Heart left ventricle (tissue), 16 donors: ENCODE measurements around the gene NUMB. TPM values are rescaled to one million over a fixed set of nuclear protein-coding genes. Genes with fewer than 3 reads are reported as not detected.
A peak's percentile ranks its signal among the peaks of the same experiment; 100 is the strongest.

ENCODE experiments used
- ATAC-seq, 4 donors: fragments of 200-7000 bp; cut with Tn5 transposase; one replicate each; pipeline ENCODE4 v1.9.1; 2020 to 2022; ENCODE audit warnings: moderate library complexity in 4 of 4, mild to moderate bottlenecking in 3 of 4, moderate number of reproducible peaks in 1 of 4
- DNase-seq, 5 donors: peaks; one replicate each; pipeline ENCODE4 v3.0.0-alpha.2; 2020
- H3K27ac ChIP-seq, 12 donors: fragments of 200-600 bp; sonication (generic) in 4 of 12; one replicate each; pipeline versions ENCODE4 v1.5.0 to v1.8.0; 2016 to 2022; ENCODE audit warnings: mild to moderate bottlenecking in 2 of 12
- H3K27me3 ChIP-seq, 9 donors: fragments of 200-600 bp; sonication (generic) in 2 of 9; one replicate each; pipeline versions ENCODE4 v1.5.1 to v1.8.0; 2016 to 2022; ENCODE audit warnings: mild to moderate bottlenecking in 3 of 9
- H3K36me3 ChIP-seq, 9 donors: fragments of 200-600 bp; sonication (generic) in 2 of 9; one replicate each; pipeline versions ENCODE4 v1.5.0 to v1.8.0; 2018 to 2022; ENCODE audit warnings: mild to moderate bottlenecking in 2 of 9
- H3K4me1 ChIP-seq, 12 donors: fragments of 200-600 bp; sonication (generic) in 4 of 12; one replicate each; pipeline versions ENCODE4 v1.5.0 to v1.8.0; 2016 to 2022; ENCODE audit warnings: mild to moderate bottlenecking in 3 of 12
- H3K4me3 ChIP-seq, 12 donors: fragments of 200-600 bp; sonication (generic) in 4 of 12; one replicate each; pipeline versions ENCODE4 v1.5.0 to v1.8.0; 2017 to 2022; ENCODE audit warnings: mild to moderate bottlenecking in 9 of 12, moderate library complexity in 4 of 12
- H3K9me3 ChIP-seq, 12 donors: fragments of 200-600 bp; sonication (generic) in 4 of 12; one replicate each; pipeline versions ENCODE4 v1.5.0 to v1.8.0; 2016 to 2022; ENCODE audit warnings: mild to moderate bottlenecking in 1 of 12
- CTCF ChIP-seq, 12 donors: fragments of 200-600 bp; sonication (generic) in 4 of 12; IDR thresholded peaks; one replicate each; pipeline versions ENCODE4 v1.5.0 to v1.8.0; 2018 to 2022; ENCODE audit warnings: antibody characterized with exemption in 12 of 12, mild to moderate bottlenecking in 5 of 12
- POLR2A ChIP-seq, 2 donors: fragments of 450-650 bp; IDR thresholded peaks; one replicate each; pipeline ENCODE4 v1.6.1; 2017; ENCODE audit warnings: antibody characterized with exemption in 2 of 2, mild to moderate bottlenecking in 2 of 2, moderate library complexity in 2 of 2
- WGBS, 4 donors: extraction: QIAGEN DNeasy Blood & Tissue Kit in 2 of 4; methylation state at CpG; one replicate each; pipeline versions ENCODE4 v1.1.5 to v1.1.7; 2013 to 2018; 5-methylcytosine and 5-hydroxymethylcytosine counted together
- intact Hi-C, 10 donors: fragments of 100-400 bp; cut with DNase I; formaldehyde crosslinking; loops; one replicate each; pipeline versions ENCODE4 v1.11.1 to v1.14.2; 2022
- polyA plus RNA-seq, 2 donors: library from polyadenylated mRNA; stranded (reverse); fragments of 200-250 nt; gene quantifications; one replicate each; pipeline ENCODE4 v1.2.3, GENCODE V29; 2013
- total RNA-seq, 9 donors: library from RNA; depleted of rRNA in 2 of 9; stranded (reverse); fragments of >200 nt in 2 of 9; fragmentation: NEBNext Ultra II Directional in 3 of 9; extraction: Animal tissue kit (Norgen Biotek cat#: 25700) in 3 of 9; gene quantifications; one replicate each; pipeline versions ENCODE4 v1.1.0 to v1.2.4, GENCODE V29; 2016 to 2023
- donor health status: ischemic (EF 13 %, LVEDD 7.1; RV severe dilation, severe dysfunction).
- donor health status: healthy with polysubstance abuse.
- donor health status: DM: no; HTN: yes; CAD: no.
- donor health status: DM: no; HTN: no; CAD: no.
- donor health status: ischemic (EF 25% LVEDD 6.9; RV normal size, moderate dysfunction).
- donor health status: ischemic (EF 25% LVEDD 5.7; RV mildly dilated, moderate dysfunction).
- donor health status: healthy.
- donor health status: DM: yes; HTN: yes; CAD: no.
- donor health status: ischemic (EF 35%, LVEDD 5.7; RV mildly dilated, moderate dysfunction).
- donor health status: nonischemic (EF 11% LVEDD 7.7; RV severe dilation, severe dysfunction).
- donor health status: DM: yes; HTN: yes; CAD: no.
- donor health status: PGD.
- donor health status: ischemic (EF 29% LVEDD 5.4; RV normal size, mild dysfunction).
- donor health status: nonischemic (EF 23%, LVEDD 6.1; RV moderate dilation, normal function).

The NUMB gene
- total and polyA plus RNA-seq, 11 donors: 18.2 to 59.1 (median 34.9) TPM

DNA sequence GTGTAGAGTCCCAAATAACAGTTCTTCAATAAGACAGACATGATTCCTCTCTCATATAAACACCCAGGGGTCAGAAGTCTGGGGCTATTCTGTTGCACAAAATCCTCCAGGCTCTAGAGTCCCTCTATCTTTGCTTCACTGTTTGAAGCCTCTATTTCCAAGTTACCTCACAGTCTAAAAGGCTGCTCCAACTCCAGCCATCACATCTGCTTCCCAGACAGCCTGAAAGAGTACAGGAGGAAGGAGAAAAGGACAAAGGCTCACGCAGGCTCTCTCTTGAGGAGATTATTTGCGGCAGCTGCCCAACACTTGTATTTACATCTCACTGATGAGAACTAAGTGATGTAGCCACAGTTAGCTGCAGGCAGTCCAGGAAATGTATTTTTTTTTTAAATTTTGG is 214.6 kb downstream of the NUMB start:
- no peak overlapping the region for H3K27ac ChIP-seq
- H3K4me3 ChIP-seq: no peak overlapping the region
- ATAC-seq: no peak
- no peaks in the 10 kb centered on the region for H3K9me3 ChIP-seq
- 93 to 100% (median 96%) methylated on average over 2 of the region's 2 CpGs for WGBS, 4 donors
- H3K36me3 ChIP-seq: no peaks in the 10 kb centered on the region
- DNase-seq: no peak
- H3K27me3 ChIP-seq: peaks cover 0 to 52% (median 18%) of the 10 kb centered on the region in 9 donors
- intact Hi-C loops: no loop called here
- no peak for TF ChIP-seq CTCF (IDR thresholded peaks at IDR 0.05)
- TF ChIP-seq POLR2A (IDR thresholded peaks at IDR 0.05): no peak
- H3K4me1 ChIP-seq: peaks cover 0 to 57% (median 17%) of the 10 kb centered on the region in 12 donors

DNA sequence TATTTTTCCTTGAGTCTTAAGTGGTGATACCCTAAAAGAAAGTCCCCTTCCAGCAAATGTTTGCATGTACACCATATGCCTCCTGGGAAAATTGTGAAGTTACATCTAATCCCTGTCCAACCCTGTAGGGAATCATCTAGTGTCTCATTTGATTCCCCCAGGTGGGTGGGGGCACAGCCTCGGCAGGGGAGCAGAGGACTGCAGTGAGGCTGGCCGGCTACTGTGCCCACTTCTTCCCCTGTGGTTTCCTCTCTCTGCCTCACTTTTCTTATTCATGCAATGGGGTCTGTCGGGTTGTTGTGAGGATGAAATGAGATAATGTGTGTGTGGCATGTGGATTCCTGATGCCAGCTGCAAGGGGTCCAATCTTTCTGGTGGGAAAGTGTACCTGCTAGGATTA is 215.0 kb downstream of the NUMB start:
- H3K4me3 ChIP-seq: no peak overlapping the region
- H3K9me3 ChIP-seq: no peaks in the 10 kb centered on the region
- peak overlapping the region in 1 of 12 donors; percentile 46 for H3K27ac ChIP-seq
- ATAC-seq (no peak), DNase-seq (no peak)
- no peaks in the 10 kb centered on the region for H3K36me3 ChIP-seq
- peaks cover 0 to 61% (median 18%) of the 10 kb centered on the region in 12 donors for H3K4me1 ChIP-seq
- TF ChIP-seq POLR2A (IDR thresholded peaks at IDR 0.05): no peak
- no peak for TF ChIP-seq CTCF (IDR thresholded peaks at IDR 0.05)
- intact Hi-C loops: no loop called here
- peaks cover 0 to 56% (median 22%) of the 10 kb centered on the region in 9 donors for H3K27me3 ChIP-seq
- 67 to 90% (median 83%) methylated on average over 3 of the region's 3 CpGs for WGBS, 4 donors

DNA sequence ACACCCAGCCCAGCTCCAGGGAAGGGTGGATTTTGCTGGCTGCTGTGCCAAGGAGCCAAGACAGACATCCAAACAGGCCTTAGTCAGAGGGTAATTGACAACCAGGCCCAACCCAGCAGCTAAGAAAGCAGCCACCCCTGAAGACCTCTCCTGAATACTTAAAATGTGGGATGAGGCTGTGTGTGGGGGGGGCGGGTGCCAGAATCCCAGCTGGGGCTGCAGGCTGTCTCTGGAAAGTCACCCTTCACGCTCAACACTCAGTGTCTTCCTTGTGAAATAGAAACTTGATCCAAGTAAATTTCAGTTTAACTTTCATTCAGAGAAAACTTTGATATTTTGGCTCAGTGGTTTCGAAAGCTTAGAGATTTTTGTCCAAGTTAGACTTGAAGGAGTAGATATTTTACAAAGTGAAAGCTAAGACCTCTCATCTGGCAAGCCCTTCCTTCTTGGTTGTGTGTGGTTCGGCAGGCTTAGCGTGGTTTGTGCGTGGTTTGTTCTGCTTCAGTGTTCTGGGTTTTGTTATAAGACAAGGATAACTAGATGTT is 215.9 kb downstream of the NUMB start:
- no peak for ATAC-seq
- peak overlapping the region in 2 of 12 donors; percentile 17 to 46 for H3K27ac ChIP-seq
- no peak for DNase-seq

More for the DNA sequence above, 215.9 kb downstream of the NUMB start:
- peak overlapping the region in 3 of 12 donors; percentile 20 to 33 (median 32) for H3K4me3 ChIP-seq
- peaks cover 7 to 65% (median 31%) of the 10 kb centered on the region in 9 donors for H3K27me3 ChIP-seq
- peaks cover 3 to 70% (median 24%) of the 10 kb centered on the region in 12 donors for H3K4me1 ChIP-seq
- no peaks in the 10 kb centered on the region for H3K9me3 ChIP-seq
- 82 to 90% (median 86%) methylated on average over 6 of the region's 6 CpGs for WGBS, 4 donors
- no peak for TF ChIP-seq CTCF (IDR thresholded peaks at IDR 0.05)
- no peak for TF ChIP-seq POLR2A (IDR thresholded peaks at IDR 0.05)
- intact Hi-C loops: no loop called here
- no peaks in the 10 kb centered on the region for H3K36me3 ChIP-seq
